Measurements from ENCODE around the gene ITGAE. TPM values are rescaled to one million over a fixed set of nuclear protein-coding genes. Genes with fewer than 3 reads are reported as not detected.
"Not testable (repeated sequence)": the region's sequence is repeated elsewhere in the genome, so short reads cannot be mapped to it uniquely, and the experiment has no call there.

The ITGAE gene
- 10 to 100 TPM; 38.0 to 38.8 TPM for total RNA-seq

DNA sequence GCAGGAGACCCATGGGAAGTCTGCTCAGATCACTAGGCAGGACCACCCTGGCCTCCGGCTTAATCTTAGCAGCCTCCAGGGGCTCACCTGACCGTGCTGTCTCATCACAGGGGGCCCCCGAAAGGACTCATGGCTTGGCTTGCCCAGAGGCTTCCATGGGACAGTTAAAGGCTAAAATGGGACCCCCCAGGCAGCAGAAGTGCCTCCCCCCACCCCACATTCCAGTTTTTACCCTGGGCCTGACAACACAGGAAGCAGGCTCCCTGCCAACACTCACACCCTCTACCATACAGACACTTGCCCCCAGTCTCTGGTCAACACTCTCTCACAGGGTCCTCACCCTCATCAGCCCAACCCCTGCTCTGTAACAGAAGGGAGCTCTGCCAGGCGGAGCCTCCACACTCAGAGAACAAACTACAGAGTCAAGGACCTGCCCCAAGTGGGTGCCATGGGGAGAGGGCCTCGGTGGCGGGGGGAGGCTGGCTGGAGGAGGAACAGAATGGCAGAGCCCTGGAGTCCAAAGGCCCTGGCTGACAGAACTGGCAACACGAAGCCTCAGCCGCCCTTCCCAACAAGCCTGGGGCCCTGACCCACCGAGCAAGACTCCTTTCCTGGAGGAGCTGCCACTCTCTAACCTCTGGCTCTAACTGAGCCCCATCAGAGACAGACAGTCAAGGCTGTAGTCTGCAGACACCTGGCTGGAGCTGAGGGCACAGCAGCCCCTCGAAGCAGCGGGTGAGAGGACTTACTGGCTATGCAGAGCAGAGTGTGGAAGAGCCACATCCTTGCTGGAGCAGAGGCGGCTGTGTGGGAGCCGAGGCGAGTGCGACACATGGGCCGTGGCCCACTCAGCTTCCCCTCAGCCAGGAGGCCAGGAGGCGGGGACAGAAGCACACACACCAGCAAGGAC, at the start of gene ITGAE:
Gene ITGAE, minus strand, starts transcription at position 827 of the 910 bp plus-strand sequence. Its CDS starts 44 bp downstream, at position 783.
- ChIA-PET POLR2A (no interaction called here), CTCF (interaction anchor here (0.7 to 1.8 kb wide), 2 partner anchors 27 to 38 kb away, joined by 6 read pairs; no protein-coding TSS in a partner anchor)

- ChIA-PET POLR2A (no interaction called here), CTCF (no interaction called here)
Observed at GRCh38 chr17:3848229-3848835, 47.3 kb upstream of the ITGAE start.

DNA sequence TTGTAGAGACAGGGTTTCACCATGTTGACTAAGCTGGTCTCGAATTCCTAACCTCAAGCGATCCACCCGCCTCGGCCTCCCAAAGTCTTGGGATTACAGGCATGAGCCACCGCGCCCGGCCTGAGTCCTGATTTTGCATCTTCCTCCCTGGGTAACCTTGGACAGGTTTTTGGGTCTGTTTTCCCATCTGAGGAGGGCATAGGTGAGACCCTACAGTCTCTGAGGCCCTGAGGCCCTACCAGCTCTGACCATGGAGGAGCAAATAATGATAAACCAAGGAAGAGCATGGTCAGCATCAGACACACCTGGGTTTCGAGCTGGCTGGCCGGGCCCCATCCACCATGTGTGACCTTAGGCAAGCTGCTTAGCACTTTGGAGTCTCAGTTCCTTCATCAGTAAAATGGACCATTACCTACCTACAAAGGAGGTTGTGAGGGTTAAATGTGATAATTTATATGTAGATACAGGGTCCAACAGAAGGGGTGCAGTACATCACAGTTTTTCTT, 46.2 kb upstream of the ITGAE start:
- ChIA-PET CTCF (interaction anchor here (0.7 to 5.2 kb wide), 11 partner anchors 9 to 164 kb away, joined by 3 to 44 read pairs (median 6); no protein-coding TSS in a partner anchor), POLR2A (interaction anchor here (0.6 kb wide), 1 partner anchor 106 kb away, joined by 19 read pairs; no protein-coding TSS in a partner anchor)

GRCh38 chr17:3846437-3847164, 45.6 kb upstream of the ITGAE start:
- POLR2A ChIA-PET: interaction anchor here (0.5 to 1.7 kb wide), 3 partner anchors 110 to 123 kb away, joined by 4 to 6 read pairs (median 4); partner anchors contain the start of gene HASPIN
- CTCF ChIA-PET: interaction anchor here (0.7 to 5.2 kb wide), 16 partner anchors 9 to 296 kb away, joined by 3 to 44 read pairs (median 4); partner anchors contain the start of genes CYB5D2, HASPIN, SHPK and ZZEF1

DNA sequence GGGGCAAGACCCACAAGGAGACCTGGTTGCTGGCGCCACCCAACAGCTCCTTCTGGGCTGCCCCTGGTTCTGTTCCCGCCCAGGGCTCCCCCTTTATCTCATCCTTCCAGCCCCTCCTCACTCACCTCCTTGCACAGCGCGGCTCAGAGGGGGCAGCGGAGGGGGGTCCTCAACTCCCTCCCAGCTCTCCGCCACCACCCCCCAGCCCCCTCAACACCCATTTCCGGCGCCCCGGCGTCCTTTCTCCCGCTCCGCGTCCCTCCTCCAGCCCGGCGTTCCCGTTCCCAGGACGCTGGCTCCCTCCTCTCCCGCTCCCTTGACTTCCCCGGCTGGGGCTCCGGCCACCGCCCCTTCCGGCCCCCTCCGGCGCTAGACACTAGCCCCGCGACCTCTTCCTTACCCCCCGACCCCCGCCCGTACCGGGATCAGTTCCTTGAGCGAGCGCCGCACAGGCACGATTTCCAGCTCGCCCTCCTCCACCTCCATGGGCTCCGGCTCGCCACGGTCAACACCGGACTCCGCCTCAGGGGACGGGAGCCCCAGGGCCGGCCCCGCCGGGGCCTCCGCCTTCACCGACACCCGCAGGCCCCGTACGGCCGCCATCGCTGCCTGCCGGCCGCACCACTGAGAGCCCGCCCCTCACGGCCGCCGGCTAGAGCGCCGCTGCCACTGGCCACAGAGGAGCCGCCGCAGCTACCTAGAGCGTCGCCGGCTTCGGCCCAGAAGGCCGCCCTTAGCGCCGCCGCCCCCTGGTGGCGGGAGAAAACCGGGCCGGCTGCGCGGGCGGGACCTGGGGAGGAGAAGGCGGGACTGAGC, 44.8 kb upstream of the ITGAE start, which contains the start of gene NCBP3:
Gene NCBP3, minus strand, starts transcription at position 626 of the 816 bp plus-strand sequence. Its CDS starts 23 bp downstream, at position 603.
- POLR2A ChIA-PET: interaction anchor here (0.6 to 1.7 kb wide), 4 partner anchors 26 to 122 kb away, joined by 3 to 6 read pairs (median 4); partner anchors contain the start of gene HASPIN
- CTCF ChIA-PET: interaction anchor here (0.7 to 5.2 kb wide), 18 partner anchors 8 to 297 kb away, joined by 3 to 44 read pairs (median 4); partner anchors contain the start of genes CAMKK1, CYB5D2, HASPIN and P2RX1

DNA sequence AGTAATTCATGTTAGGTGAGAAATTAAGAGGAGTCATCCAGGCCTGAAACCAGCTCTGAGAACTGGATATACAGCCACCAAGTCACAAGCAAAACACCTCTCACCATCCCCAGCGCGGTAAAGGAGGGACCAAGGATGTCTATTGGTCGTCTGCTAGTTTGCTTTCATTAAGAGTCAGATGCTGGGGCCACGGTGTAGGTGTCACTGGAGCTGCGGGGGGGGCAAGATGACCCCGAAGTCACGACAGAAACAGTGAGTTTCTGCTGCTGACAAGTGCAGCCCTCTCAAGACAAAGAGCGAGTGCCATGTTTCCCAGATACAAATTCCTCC, 44.3 kb upstream of the ITGAE start:
- POLR2A ChIA-PET: interaction anchor here (0.5 to 1.7 kb wide), 4 partner anchors 26 to 528 kb away, joined by 3 to 6 read pairs (median 4); partner anchors contain the start of gene HASPIN
- CTCF ChIA-PET: interaction anchor here (0.7 to 5.2 kb wide), 12 partner anchors 16 to 163 kb away, joined by 3 to 44 read pairs (median 4); partner anchors contain the start of genes CAMKK1 and P2RX1

DNA sequence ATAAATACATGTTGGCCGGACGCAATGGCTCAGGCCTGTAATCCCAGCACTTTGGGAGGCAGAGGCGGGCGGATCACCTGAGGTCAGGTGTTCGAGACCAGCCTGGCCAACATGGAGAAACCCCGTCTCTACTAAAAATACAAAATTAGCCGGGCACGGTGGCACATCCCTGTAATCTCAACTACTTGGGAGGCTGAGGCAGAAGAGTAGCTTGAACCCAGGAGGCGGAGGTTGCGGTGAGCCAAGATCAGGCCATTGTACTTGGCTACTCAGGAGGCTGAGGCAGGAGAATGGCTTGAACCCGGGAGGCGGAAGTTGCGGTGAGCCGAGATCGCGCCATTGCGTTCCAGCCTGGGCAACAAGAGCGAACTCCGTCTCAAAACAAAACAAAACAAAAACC, 43.6 kb upstream of the ITGAE start:
- CTCF ChIA-PET: interaction anchor here (1.0 to 5.2 kb wide), 11 partner anchors 17 to 331 kb away, joined by 3 to 44 read pairs (median 3); partner anchors contain the start of gene P2RX1
- POLR2A ChIA-PET: not testable (repeated sequence)

DNA sequence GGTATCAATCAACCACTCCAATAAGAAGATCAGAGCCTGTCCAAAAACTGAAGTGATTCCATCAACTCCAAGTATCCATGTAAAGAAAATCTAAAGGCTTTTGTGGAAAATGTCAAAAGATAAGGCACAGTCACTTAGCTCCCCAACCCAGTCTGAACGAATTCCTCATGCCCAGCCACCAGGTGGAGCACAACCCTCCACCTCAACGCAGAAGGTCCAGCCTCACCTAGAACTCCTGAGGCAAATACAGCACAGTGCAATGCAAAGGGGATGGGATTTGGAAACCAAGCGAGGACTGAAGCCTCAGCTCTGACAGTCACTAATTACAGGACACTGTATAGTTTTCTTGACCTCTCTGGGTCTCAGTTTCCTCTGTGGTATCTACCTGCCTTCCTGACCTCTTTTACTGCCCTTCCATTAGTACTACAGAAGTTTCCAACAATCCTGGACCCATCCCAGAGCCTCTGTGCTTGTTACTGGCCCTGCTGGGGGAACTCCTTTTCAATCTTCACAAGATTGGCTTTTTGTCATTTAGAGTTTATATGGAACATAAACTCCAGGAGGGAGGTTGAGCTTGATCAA, 43.0 kb upstream of the ITGAE start:
- POLR2A ChIA-PET: interaction anchor here (0.7 to 1.3 kb wide), 2 partner anchors 121 to 900 kb away, joined by 3 read pairs; partner anchors contain the start of gene HASPIN
- CTCF ChIA-PET: interaction anchor here (0.6 to 5.2 kb wide), 9 partner anchors 16 to 332 kb away, joined by 3 to 44 read pairs (median 3); partner anchors contain the start of gene ATP2A3

DNA sequence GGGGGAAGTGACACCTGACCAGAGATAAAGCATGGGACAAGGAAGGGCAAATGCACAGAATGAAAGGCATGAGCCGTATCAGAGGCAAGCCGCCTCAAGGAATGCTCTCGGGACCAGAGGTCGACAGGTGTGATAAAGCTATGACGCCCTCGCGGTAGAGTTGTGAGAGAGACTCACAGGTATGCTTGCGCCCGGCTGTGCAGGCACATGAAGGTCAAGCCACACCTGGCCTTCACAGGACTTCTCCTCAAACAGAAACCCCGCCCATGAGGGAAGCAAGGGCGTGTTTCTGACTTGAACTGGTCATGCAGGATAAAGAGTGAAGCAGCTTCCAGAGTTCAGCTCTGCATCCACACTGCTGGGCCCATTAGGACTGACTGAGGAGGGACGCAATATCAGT, 37.2 kb upstream of the ITGAE start:
- CTCF ChIA-PET: interaction anchor here (1.3 to 2.5 kb wide), 3 partner anchors 8 to 143 kb away, joined by 3 to 14 read pairs (median 5); partner anchors contain the start of gene NCBP3

GRCh38 chr17:3836551-3836950, 35.6 kb upstream of the ITGAE start:
- ChIA-PET CTCF (interaction anchor here (0.7 kb wide), 1 partner anchor 9 kb away, joined by 4 read pairs; no protein-coding TSS in a partner anchor), POLR2A (no interaction called here)

More for the DNA sequence above, 37.2 kb upstream of the ITGAE start:
- POLR2A ChIA-PET: interaction anchor here (0.7 kb wide), 1 partner anchor 192 kb away, joined by 7 read pairs; no protein-coding TSS in a partner anchor

DNA sequence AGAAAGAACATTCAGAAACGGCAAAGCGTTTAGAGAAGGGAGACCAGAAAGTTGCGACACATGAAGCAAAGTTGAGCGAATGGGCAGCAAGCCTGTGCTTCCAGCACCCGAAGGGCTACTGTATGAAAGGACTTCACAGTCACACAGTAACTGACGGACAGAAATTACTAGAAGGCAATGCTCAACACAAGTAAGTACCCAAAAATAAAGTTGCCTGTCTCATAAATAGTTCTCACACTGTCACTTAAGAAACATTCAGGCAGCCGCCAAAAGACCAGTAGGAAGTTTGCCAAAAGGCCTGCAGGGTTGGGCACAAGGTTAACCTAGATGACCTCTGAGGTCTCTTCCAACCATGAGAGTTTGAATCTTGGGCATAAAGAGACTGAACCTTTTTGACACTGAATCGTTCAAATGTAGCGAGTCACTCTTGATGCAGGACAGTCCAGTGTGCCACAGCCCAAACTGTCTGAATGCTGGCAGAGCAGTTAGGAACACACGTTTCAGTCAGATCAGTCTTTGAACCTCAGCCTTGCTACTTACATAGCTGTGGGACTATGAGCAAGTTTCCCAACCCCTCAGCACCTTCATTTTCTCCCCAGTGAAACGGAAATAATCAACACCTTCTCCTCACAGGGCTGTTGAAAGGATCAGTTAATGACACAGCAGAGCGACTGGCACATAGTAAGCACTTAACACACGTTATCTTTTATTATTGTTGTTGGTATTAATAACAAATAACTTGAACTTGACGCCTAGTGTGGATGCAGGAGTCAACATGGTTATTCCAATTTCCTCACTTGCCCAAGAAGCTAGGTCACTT, 34.6 kb upstream of the ITGAE start:
- CTCF ChIA-PET: interaction anchor here (2.0 kb wide), 1 partner anchor 97 kb away, joined by 8 read pairs; no protein-coding TSS in a partner anchor
- POLR2A ChIA-PET: no interaction called here

DNA sequence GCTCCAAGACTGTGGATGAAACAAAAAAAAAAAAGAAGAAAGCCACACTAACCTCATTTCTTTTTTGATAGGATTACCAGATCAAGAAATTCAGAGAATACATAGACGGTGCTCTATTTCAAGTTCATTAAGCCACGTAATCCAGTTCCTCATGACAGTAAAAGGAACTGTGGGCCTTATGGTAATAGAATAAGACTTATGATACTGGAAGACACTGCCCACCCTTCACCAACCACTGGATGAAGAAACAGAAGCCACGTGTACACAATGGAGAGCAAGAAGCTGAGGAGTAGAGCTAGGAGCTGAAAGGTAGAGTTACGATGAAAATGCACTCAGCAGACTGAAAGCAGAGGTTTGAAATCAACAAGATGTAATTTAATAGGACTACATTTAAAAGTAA, 33.8 kb upstream of the ITGAE start:
- ChIA-PET POLR2A (no interaction called here), CTCF (interaction anchor here (2.0 kb wide), 1 partner anchor 97 kb away, joined by 8 read pairs; no protein-coding TSS in a partner anchor)

DNA sequence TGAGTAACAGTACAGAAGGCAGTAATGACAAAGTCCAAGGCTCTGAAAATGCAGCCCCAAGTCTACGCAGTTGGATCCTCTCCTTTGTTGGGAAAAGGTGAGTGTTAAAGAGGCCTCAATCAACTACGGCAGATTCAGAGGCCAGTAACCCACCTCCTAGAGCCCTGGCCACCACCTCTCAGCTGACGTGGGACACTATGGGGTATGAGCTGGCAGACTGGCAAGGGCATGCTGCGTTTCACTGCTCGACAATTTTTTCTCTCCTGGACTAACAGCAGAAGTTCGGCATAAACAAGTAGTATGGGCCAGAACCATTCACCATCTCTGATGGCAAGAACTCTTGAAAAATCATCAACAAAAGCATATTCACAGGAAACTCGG, 27.9 kb upstream of the ITGAE start:
- ChIA-PET CTCF (interaction anchor here (0.7 to 4.9 kb wide), 6 partner anchors 10 to 99 kb away, joined by 3 to 111 read pairs (median 10); partner anchors contain the start of gene NCBP3), POLR2A (no interaction called here)

- ChIA-PET POLR2A (no interaction called here), CTCF (interaction anchor here (0.7 to 4.9 kb wide), 13 partner anchors 10 to 146 kb away, joined by 3 to 111 read pairs (median 6); partner anchors contain the start of genes HASPIN, ITGAE and NCBP3)
Observed at GRCh38 chr17:3828151-3828851, 27.3 kb upstream of the ITGAE start.

- ChIA-PET POLR2A (interaction anchor here (0.6 kb wide), 2 partner anchors 98 to 201 kb away, joined by 5 read pairs; no protein-coding TSS in a partner anchor), CTCF (interaction anchor here (0.6 to 4.9 kb wide), 24 partner anchors 9 to 145 kb away, joined by 3 to 111 read pairs (median 4); partner anchors contain the start of genes HASPIN, ITGAE and NCBP3)
Observed at GRCh38 chr17:3827124-3827773, 26.3 kb upstream of the ITGAE start.

Measured in activated CD8-positive, alpha-beta memory T cell treated with anti-CD3 and anti-CD28 coated beads for 36 hours (primary cell).